OCI-LY7 (cell line): ENCODE data around the gene TUB. TPM values are rescaled to one million over a fixed set of nuclear protein-coding genes. Genes with fewer than 3 reads are reported as not detected.

Source experiments
- BruUV-seq: library from RNA; stranded (reverse); fragments of 400-500 nt; replicated peaks from 2 replicates; lab custom pipeline; 2021; lab: Mats Ljungman, UMichigan
- CTCF ChIA-PET: fragments of 300-600 bp; sonication (Branson Sonifier 250); formaldehyde crosslinking; loops from one replicate; lab custom pipeline; 2022; ENCODE audit warnings: antibody characterized with exemption; ENCODE audit not compliant: unreplicated experiment; lab: Charles Lee
- POLR2A ChIA-PET: fragments of 300-600 bp; sonication (Branson Sonifier 250); formaldehyde crosslinking; loops from one replicate; lab custom pipeline; 2022; ENCODE audit warnings: antibody characterized with exemption; lab: Charles Lee
- DNase-seq: peaks from one replicate; pipeline ENCODE4 v3.0.0-alpha.2; 2015; ENCODE audit warnings: low spot score
- H2AFZ ChIP-seq: fragments of 200-600 bp; sonication (generic), shearing (Covaris generic); 2 replicates; pipeline ENCODE4 v1.6.1; 2014; ENCODE audit warnings: mild to moderate bottlenecking, antibody characterized with exemption, low read length, moderate library complexity
- H3K27ac ChIP-seq: fragments of 200-600 bp; sonication (generic); 2 replicates; pipeline ENCODE4 v1.5.1; 2014; ENCODE audit warnings: mixed run types, low read depth, mild to moderate bottlenecking, moderate library complexity, low read length, inconsistent platforms; ENCODE audit not compliant: poor library complexity, severe bottlenecking
- H3K36me3 ChIP-seq: fragments of 200-600 bp; sonication (generic); 2 replicates; pipeline ENCODE4 v1.6.1; 2014; ENCODE audit warnings: mild to moderate bottlenecking, antibody characterized with exemption, low read length, moderate library complexity, mixed read lengths; ENCODE audit not compliant: insufficient read depth
- H3K4me1 ChIP-seq: fragments of 200-600 bp; sonication (generic); 2 replicates; pipeline ENCODE4 v1.5.1; 2014; ENCODE audit warnings: mild to moderate bottlenecking, low read length; ENCODE audit not compliant: insufficient read depth, poor library complexity, severe bottlenecking
- H3K4me2 ChIP-seq: fragments of 200-600 bp; sonication (generic); 2 replicates; pipeline ENCODE4 v1.6.1; 2014; ENCODE audit warnings: mild to moderate bottlenecking, low read length
- H3K4me3 ChIP-seq: fragments of 200-600 bp; sonication (generic); 2 replicates; pipeline ENCODE4 v1.5.1; 2014; ENCODE audit warnings: mild to moderate bottlenecking, low read depth, low read length; ENCODE audit not compliant: poor library complexity, severe bottlenecking
- H3K79me2 ChIP-seq: fragments of 200-600 bp; sonication (generic); 2 replicates; pipeline ENCODE4 v1.6.1; 2016; ENCODE audit warnings: low read depth, mild to moderate bottlenecking, low read length, moderate library complexity, mixed read lengths; ENCODE audit not compliant: insufficient read depth
- H3K9me2 ChIP-seq: fragments of 200-600 bp; sonication (generic); 2 replicates; pipeline ENCODE4 v1.6.1; 2016; ENCODE audit warnings: mild to moderate bottlenecking, low read length, mixed read lengths; ENCODE audit not compliant: insufficient read depth
- H3K9me3 ChIP-seq: fragments of 200-600 bp; sonication (generic); 2 replicates; pipeline ENCODE4 v1.6.1; 2014; ENCODE audit warnings: mild to moderate bottlenecking, mixed run types, low read length, mixed read lengths
- H4K20me1 ChIP-seq: fragments of 200-600 bp; sonication (generic); 2 replicates; pipeline ENCODE4 v1.6.1; 2014; ENCODE audit warnings: mild to moderate bottlenecking, antibody characterized with exemption, low read length, moderate library complexity, mixed read lengths; ENCODE audit not compliant: insufficient read depth
- CTCF ChIP-seq: fragments of 200-600 bp; sonication (generic); conservative IDR thresholded peaks from 2 replicates; pipeline ENCODE4 v1.5.1; 2014; ENCODE audit warnings: mild to moderate bottlenecking, antibody characterized with exemption, low read length, moderate library complexity, mixed read lengths
- EZH2phosphoT487 ChIP-seq: fragments of 200-600 bp; sonication (generic); IDR thresholded peaks from 2 replicates; pipeline ENCODE4 v1.6.1; 2018; ENCODE audit warnings: low read depth, borderline replicate concordance, mild to moderate bottlenecking, mixed run types, antibody characterized with exemption, low read length, moderate library complexity, mixed read lengths
- intact Hi-C: fragments of 100-400 bp; cut with micrococcal nuclease; formaldehyde crosslinking; loops from one replicate; pipeline ENCODE4 v1.10.0; 2022; ENCODE audit not compliant: unreplicated experiment
- total RNA-seq, 2 experiments: library from RNA; depleted of rRNA in 1 of 2; stranded (reverse); fragments of >200 nt in 1 of 2; shearing (Covaris generic) in 1 of 2; gene quantifications; 2 replicates each; pipeline ENCODE4 v1.2.3, GENCODE V29; 2014 to 2022

The TUB gene
- total RNA-seq, 2 experiments from 2014 or later, result not detected

GRCh38 chr11:8069771-8070170, 11.2 kb upstream of the TUB start:
- POLR2A ChIA-PET, result interaction anchor here (0.6 kb wide), 1 partner anchor 16 kb away, joined by 3 read pairs; no protein-coding TSS in a partner anchor
- intact Hi-C loops, result loop anchor here (5.0 kb wide), 1 partner anchor 37 kb away; no protein-coding TSS in a partner anchor
- BruUV-seq, result no TSS peak

GRCh38 chr11:8070417-8071115, 10.4 kb upstream of the TUB start:
- H3K9me3 ChIP-seq, result no peaks in the 10 kb centered on the region
- DNase-seq, result peak; percentile 33
- H3K4me2 ChIP-seq, result 0 out of 2 replicates have a peak overlapping the region, but pooled peaks have one; percentile 7
- H3K27ac ChIP-seq, result no peak overlapping the region
- TF ChIP-seq CTCF, result peak; percentile 74
- TF ChIP-seq EZH2phosphoT487, result no peak
- no peaks in the 10 kb centered on the region for H3K9me2 ChIP-seq
- no peaks in the 10 kb centered on the region for H4K20me1 ChIP-seq
- ChIA-PET CTCF (no interaction called here), POLR2A (no interaction called here)
- no TSS peak for BruUV-seq
- peaks cover 5% of the 10 kb centered on the region for H3K4me1 ChIP-seq
- H2AFZ ChIP-seq, result no peak overlapping the region
- intact Hi-C loops, result loop anchor here (5.0 kb wide), 1 partner anchor 38 kb away; no protein-coding TSS in a partner anchor
- no peaks in the 10 kb centered on the region for H3K36me3 ChIP-seq
- H3K4me3 ChIP-seq, result no peak overlapping the region
- no peaks in the 10 kb centered on the region for H3K79me2 ChIP-seq

More at GRCh38 chr11:8069771-8070170, 11.2 kb upstream of the TUB start:
- Histone ChIP-seq H3K4me2 (no peak overlapping the region), H4K20me1 (no peaks in the 10 kb centered on the region), H3K27ac (no peak overlapping the region), H3K9me2 (no peaks in the 10 kb centered on the region), H3K9me3 (no peaks in the 10 kb centered on the region), H3K4me1 (peaks cover 5% of the 10 kb centered on the region), H3K4me3 (no peak overlapping the region), H3K79me2 (no peaks in the 10 kb centered on the region), H3K36me3 (no peaks in the 10 kb centered on the region), H2AFZ (no peak overlapping the region)
- no peak for DNase-seq
- no peak for TF ChIP-seq EZH2phosphoT487
- CTCF ChIA-PET, result no interaction called here

- H3K4me2 ChIP-seq, result no peak overlapping the region
- H3K4me1 ChIP-seq, result peaks cover 5% of the 10 kb centered on the region
- no peak overlapping the region for H2AFZ ChIP-seq
- H4K20me1 ChIP-seq, result no peaks in the 10 kb centered on the region
- intact Hi-C loops, result loop anchor here (5.0 kb wide), 1 partner anchor 40 kb away; no protein-coding TSS in a partner anchor
- BruUV-seq, result no TSS peak
- ChIA-PET POLR2A (interaction anchor here (1.3 kb wide), 1 partner anchor 13 kb away, joined by 3 read pairs; no protein-coding TSS in a partner anchor), CTCF (interaction anchor here (1.5 kb wide), 1 partner anchor 39 kb away, joined by 4 read pairs; no protein-coding TSS in a partner anchor)
- no peak overlapping the region for H3K27ac ChIP-seq
- H3K36me3 ChIP-seq, result no peaks in the 10 kb centered on the region
- no peak overlapping the region for H3K4me3 ChIP-seq
- TF ChIP-seq CTCF (no peak), EZH2phosphoT487 (no peak)
- no peak for DNase-seq
- H3K9me3 ChIP-seq, result no peaks in the 10 kb centered on the region
- no peaks in the 10 kb centered on the region for H3K9me2 ChIP-seq
- H3K79me2 ChIP-seq, result no peaks in the 10 kb centered on the region
Observed at GRCh38 chr11:8071616-8072581, 9.1 kb upstream of the TUB start.
